Measurements from ENCODE around the gene MMP15. TPM values are rescaled to one million over a fixed set of nuclear protein-coding genes. Genes with fewer than 3 reads are reported as not detected.

Gene MMP15
- total RNA-seq, 4 donors from 2014 or later: 2.0 to 12.8 (median 8.0) TPM

DNA sequence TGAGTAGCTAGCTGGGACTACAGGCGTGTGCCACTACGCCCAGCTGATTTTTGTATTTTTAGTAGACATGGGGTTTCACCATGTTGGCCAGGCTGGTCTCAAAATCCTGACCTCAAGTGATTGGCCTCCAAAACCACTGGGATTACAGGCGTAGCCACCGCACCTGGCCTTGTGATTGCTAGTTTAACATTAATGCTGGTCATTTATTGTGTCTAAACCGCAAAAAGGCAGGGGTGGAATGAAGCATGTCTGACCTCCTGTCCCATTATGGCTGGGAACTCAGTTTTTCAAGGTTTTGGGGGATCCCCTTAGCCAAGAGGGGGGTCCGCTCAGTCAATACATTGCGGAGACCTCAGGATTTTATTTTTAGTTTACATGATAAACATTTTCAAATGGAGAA, 43.9 kb upstream of the MMP15 start:
- Histone ChIP-seq H3K4me1 (peaks cover 0 to 21% (median 5%) of the 10 kb centered on the region in 3 donors), H3K4me3 (no peak overlapping the region), H3K27me3 (no peaks in the 10 kb centered on the region), H3K27ac (no peak overlapping the region), H3K9me3 (no peaks in the 10 kb centered on the region), H3K36me3 (no peaks in the 10 kb centered on the region)
- 87 to 100% methylated on average over 1 to 5 of the region's 7 CpGs for WGBS, 2 donors (ENCODE audit: low coverage in 1 of 2)
- no peak for ATAC-seq
- TF ChIP-seq, protein P1, sequence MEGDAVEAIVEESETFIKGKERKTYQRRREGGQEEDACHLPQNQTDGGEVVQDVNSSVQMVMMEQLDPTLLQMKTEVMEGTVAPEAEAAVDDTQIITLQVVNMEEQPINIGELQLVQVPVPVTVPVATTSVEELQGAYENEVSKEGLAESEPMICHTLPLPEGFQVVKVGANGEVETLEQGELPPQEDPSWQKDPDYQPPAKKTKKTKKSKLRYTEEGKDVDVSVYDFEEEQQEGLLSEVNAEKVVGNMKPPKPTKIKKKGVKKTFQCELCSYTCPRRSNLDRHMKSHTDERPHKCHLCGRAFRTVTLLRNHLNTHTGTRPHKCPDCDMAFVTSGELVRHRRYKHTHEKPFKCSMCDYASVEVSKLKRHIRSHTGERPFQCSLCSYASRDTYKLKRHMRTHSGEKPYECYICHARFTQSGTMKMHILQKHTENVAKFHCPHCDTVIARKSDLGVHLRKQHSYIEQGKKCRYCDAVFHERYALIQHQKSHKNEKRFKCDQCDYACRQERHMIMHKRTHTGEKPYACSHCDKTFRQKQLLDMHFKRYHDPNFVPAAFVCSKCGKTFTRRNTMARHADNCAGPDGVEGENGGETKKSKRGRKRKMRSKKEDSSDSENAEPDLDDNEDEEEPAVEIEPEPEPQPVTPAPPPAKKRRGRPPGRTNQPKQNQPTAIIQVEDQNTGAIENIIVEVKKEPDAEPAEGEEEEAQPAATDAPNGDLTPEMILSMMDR (IDR thresholded peaks at IDR 0.05): no peak
- TF ChIP-seq POLR2A (IDR thresholded peaks at IDR 0.05) (no peak), EP300 (IDR thresholded peaks at IDR 0.05) (no peak), POLR2AphosphoS5 (IDR thresholded peaks at IDR 0.05) (no peak)

DNA sequence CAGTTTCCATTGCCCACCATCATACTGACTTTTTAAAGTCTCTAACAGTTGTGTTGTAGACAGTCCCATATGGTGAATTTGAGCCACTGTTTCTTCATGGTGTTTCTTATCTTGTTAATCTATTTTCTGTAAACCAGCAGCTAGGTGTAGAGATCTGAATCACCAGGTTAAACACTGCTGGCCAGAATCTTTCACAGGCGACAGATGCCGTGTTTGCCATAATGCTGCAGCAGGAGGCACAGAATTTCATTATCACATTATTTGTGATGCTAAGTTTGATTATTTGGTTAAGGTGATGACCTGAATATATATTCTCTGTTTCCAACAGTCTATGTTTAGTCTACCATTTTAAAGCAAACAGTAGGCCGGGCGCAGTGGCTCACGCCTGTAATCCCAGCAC, 43.2 kb upstream of the MMP15 start:
- 67 to 74% methylated on average over 2 to 4 of the region's 5 CpGs for WGBS, 2 donors (ENCODE audit: low coverage in 1 of 2)
- Histone ChIP-seq H3K27ac (no peak overlapping the region), H3K9me3 (no peaks in the 10 kb centered on the region), H3K36me3 (no peaks in the 10 kb centered on the region), H3K4me1 (peaks cover 0 to 20% (median 5%) of the 10 kb centered on the region in 3 donors), H3K4me3 (no peak overlapping the region), H3K27me3 (no peaks in the 10 kb centered on the region)
- TF ChIP-seq EP300 (IDR thresholded peaks at IDR 0.05) (no peak), POLR2AphosphoS5 (IDR thresholded peaks at IDR 0.05) (no peak), POLR2A (IDR thresholded peaks at IDR 0.05) (no peak)
- TF ChIP-seq, protein P1 (IDR thresholded peaks at IDR 0.05): no peak
- ATAC-seq: no peak

DNA sequence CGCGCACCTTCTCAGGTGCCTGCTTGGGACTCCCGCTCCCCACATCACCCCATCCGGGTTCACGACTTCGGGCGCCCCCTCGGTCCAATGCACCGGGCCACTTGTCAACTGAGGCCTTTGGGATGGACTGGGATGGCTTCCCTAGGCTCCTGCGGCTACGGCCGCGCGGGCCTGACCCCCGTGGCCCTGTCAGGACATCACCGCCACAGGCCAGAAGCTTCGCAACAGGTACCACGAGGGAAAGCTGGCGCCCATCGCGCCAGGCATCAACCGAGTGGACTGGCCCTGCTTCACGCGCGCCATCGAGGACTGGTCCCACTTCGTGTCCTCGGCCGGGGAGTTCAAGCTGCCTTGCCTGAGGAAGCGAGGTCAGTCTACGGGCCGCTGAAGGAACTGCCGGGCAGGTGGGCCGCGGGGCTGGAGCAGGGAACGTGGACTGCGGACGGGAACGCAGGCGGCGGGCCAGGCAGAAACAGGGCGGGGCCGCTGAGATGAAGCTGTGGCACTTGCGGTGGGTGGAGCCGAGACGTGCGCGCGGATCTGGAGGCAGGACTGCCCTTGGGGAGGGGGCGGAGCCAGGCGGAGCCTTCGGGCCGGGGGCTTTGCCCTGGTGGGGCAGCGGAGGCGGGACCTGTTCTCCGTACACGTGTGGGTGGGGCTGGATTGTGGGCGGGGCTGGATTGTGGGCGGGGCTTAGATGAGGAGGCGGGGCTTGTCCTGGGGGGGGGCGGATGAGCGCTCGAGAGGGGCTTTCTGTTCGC, 40.9 kb upstream of the MMP15 start:
- no peaks in the 10 kb centered on the region for H3K36me3 ChIP-seq
- ATAC-seq: peak; percentile 93
- TF ChIP-seq POLR2A (IDR thresholded peaks at IDR 0.05) (no peak), EP300 (IDR thresholded peaks at IDR 0.05) (no peak), POLR2AphosphoS5 (IDR thresholded peaks at IDR 0.05) (no peak)
- TF ChIP-seq, protein P1 (IDR thresholded peaks at IDR 0.05): no peak
- WGBS, 2 donors (ENCODE audit: low coverage in 1 of 2): 17% methylated on average over 13 of the region's 64 CpGs; no CpG with 5 or more reads in 1 of the 2 donors
- no peaks in the 10 kb centered on the region for H3K9me3 ChIP-seq
- peaks cover 0 to 20% (median 5%) of the 10 kb centered on the region in 3 donors for H3K4me1 ChIP-seq
- peak overlapping the region; percentile 58 to 59 for H3K4me3 ChIP-seq
- H3K27me3 ChIP-seq: no peaks in the 10 kb centered on the region
- H3K27ac ChIP-seq: peak overlapping the region in 3 of 4 donors; percentile 71 to 76 (median 76)

DNA sequence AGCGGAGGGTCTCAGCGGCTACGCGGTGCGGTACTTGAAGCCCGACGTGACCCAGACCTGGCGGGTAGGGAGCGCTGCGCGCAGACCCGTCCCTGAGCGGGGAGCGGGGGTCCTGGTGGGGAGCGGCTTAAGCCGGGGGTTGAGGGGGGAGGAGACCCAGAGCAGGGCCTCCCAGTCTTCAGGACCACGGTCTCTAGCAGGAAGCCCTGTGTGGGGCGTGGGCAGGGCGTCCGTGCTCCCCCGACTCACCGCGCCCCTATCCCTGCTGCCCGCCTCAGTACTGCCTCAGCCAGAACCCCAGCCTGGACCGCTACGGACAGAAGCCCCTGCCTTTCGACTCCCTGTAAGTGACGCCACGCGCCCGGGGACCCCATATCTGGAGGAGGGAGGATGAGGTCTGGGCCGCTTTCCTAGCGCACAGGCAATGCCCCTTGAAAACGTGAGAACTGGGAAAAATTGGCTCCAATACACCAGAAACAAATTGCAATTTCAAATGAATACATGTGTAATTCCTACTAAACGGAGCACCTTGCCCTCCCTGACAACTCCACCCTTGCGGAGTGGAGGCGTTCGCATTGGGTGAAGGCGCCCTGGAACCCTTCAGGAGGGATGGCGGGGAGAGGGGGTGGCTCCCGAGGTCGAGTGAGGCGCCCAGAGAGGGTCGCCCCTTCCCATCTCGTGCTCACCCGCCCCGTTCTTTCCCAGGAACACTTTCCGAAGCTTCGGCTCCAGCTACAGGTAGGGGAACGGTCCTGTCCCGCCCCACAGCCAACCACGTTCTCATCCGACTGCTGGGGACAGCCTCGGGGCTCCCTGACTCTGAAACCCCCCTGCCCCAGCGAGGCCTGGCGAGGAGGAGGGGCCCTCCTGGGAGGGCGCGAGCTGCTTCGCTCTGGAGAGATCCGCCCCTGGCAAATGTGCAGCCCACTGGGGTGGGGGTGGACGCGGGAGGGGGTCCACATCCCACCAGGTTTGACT, 40.1 kb upstream of the MMP15 start:
- no peaks in the 10 kb centered on the region for H3K27me3 ChIP-seq
- H3K4me1 ChIP-seq: peaks cover 0 to 20% (median 5%) of the 10 kb centered on the region in 3 donors
- ATAC-seq: peak; percentile 49
- no peaks in the 10 kb centered on the region for H3K36me3 ChIP-seq
- WGBS, 2 donors (ENCODE audit: low coverage in 1 of 2): 29% methylated on average over 9 of the region's 62 CpGs; no CpG with 5 or more reads in 1 of the 2 donors
- H3K4me3 ChIP-seq: peak overlapping the region; percentile 58 to 59
- TF ChIP-seq, protein P1 (IDR thresholded peaks at IDR 0.05): no peak
- TF ChIP-seq POLR2AphosphoS5 (IDR thresholded peaks at IDR 0.05) (no peak), EP300 (IDR thresholded peaks at IDR 0.05) (no peak), POLR2A (IDR thresholded peaks at IDR 0.05) (no peak)
- no peaks in the 10 kb centered on the region for H3K9me3 ChIP-seq
- H3K27ac ChIP-seq: peak overlapping the region in 3 of 4 donors; percentile 71 to 76 (median 76)
